Keratinocyte (primary cell): ENCODE data around the gene GOLGA7B. TPM values are rescaled to one million over a fixed set of nuclear protein-coding genes. Genes with fewer than 3 reads are reported as not detected.

Source experiments
- DNase-seq: peaks from one replicate; pipeline ENCODE4 v3.0.0-alpha.2; 2011; ENCODE audit warnings: low read depth, missing footprints, low spot score
- FAIRE-seq: peaks from 2 replicates; lab custom pipeline; 2011; peaks lifted over from hg19 to GRCh38; lab: Jason Lieb, UNC
- H2AFZ ChIP-seq: 2 replicates; pipeline ENCODE4 v1.6.0; 2012; ENCODE audit warnings: low read length, control low read depth, inconsistent platforms; ENCODE audit not compliant: control insufficient read depth
- H3K27ac ChIP-seq: 2 replicates; pipeline ENCODE4 v1.5.1; 2011; ENCODE audit warnings: low read length; ENCODE audit not compliant: control insufficient read depth, insufficient read depth
- H3K27me3 ChIP-seq: 3 replicates; pipeline ENCODE4 v1.6.0; 2011; ENCODE audit warnings: low read length; ENCODE audit not compliant: control insufficient read depth, insufficient read depth; ENCODE audit errors: extremely low read depth
- H3K36me3 ChIP-seq, 2 experiments: 2 replicates in 1 of 2; 3 replicates in 1 of 2; pipeline ENCODE4 v1.5.1; 2011; ENCODE audit warnings: low read length in 2 of 2, mild to moderate bottlenecking in 1 of 2; ENCODE audit not compliant: control insufficient read depth in 2 of 2, insufficient read depth in 2 of 2; ENCODE audit errors: extremely low read depth in 1 of 2
- H3K4me1 ChIP-seq: 3 replicates; pipeline ENCODE4 v1.5.1; 2011; ENCODE audit warnings: low read length; ENCODE audit not compliant: control insufficient read depth, insufficient read depth; ENCODE audit errors: extremely low read depth
- H3K4me2 ChIP-seq: 3 replicates; pipeline ENCODE4 v1.6.0; 2011; ENCODE audit warnings: low read depth, low read length; ENCODE audit not compliant: control insufficient read depth, insufficient read depth; ENCODE audit errors: extremely low read depth
- H3K4me3 ChIP-seq, 3 experiments: fragments of 200-600 bp in 1 of 3; sonication (generic) in 1 of 3; 2 replicates in 2 of 3; 3 replicates in 1 of 3; pipeline ENCODE4 v1.5.1; 2011 to 2016; ENCODE audit warnings: low read length in 3 of 3, mild to moderate bottlenecking in 3 of 3, control low read depth in 2 of 3, inconsistent platforms in 1 of 3, low read depth in 1 of 3, mixed read lengths in 1 of 3, mixed run types in 1 of 3, moderate library complexity in 1 of 3; ENCODE audit not compliant: control insufficient read depth in 2 of 3, insufficient read depth in 2 of 3; ENCODE audit errors: extremely low read depth in 1 of 3
- H3K79me2 ChIP-seq: 2 replicates; pipeline ENCODE4 v1.6.0; 2012; ENCODE audit warnings: low read length; ENCODE audit not compliant: control insufficient read depth, insufficient read depth
- H3K9ac ChIP-seq: 3 replicates; pipeline ENCODE4 v1.6.0; 2011; ENCODE audit warnings: low read length; ENCODE audit not compliant: control insufficient read depth, insufficient read depth; ENCODE audit errors: extremely low read depth
- H3K9me1 ChIP-seq: 3 replicates; pipeline ENCODE4 v1.6.0; 2011; ENCODE audit warnings: low read length; ENCODE audit not compliant: control insufficient read depth, insufficient read depth; ENCODE audit errors: extremely low read depth
- H3K9me3 ChIP-seq: 2 replicates; pipeline ENCODE4 v1.5.1; 2012; ENCODE audit warnings: low read depth, low read length; ENCODE audit not compliant: control insufficient read depth
- H4K20me1 ChIP-seq: 3 replicates; pipeline ENCODE4 v1.6.0; 2011; ENCODE audit warnings: low read length; ENCODE audit not compliant: control insufficient read depth, insufficient read depth; ENCODE audit errors: extremely low read depth
- EZH2 ChIP-seq: IDR thresholded peaks from one replicate; pipeline ENCODE4 v1.6.1; 2012; ENCODE audit warnings: inconsistent platforms, mild to moderate bottlenecking, low read length, moderate library complexity
- dilution Hi-C: fragments of 300-500 bp; cut with MboI; formaldehyde crosslinking; loops from one replicate; pipeline ENCODE4 v1.7.0; 2020; ENCODE audit warnings: low sequenced_read_pairs; ENCODE audit not compliant: extremely low pct_ligation_motif_present
- polyA plus RNA-seq, 5 experiments: library from polyadenylated mRNA; depleted of rRNA in 3 of 5; stranded (reverse) in 3 of 5; stranded (forward) in 1 of 5; unstranded in 1 of 5; fragments of >200 nt; gene quantifications; 1 replicate in 1 of 5; 2 replicates in 3 of 5; 3 replicates in 1 of 5; pipeline versions ENCODE4 v1.2.1 to v1.2.3, GENCODE V29; 2011 to 2012; ENCODE audit warnings: missing spikeins in 2 of 5, low read depth in 1 of 5, low replicate concordance in 1 of 5
- TF ChIP-seq, protein P1 (sequence below), 3 experiments: IDR thresholded peaks in 1 of 3; conservative IDR thresholded peaks in 1 of 3; optimal IDR thresholded peaks in 1 of 3; 2 replicates in 2 of 3; 3 replicates in 1 of 3; pipeline versions ENCODE3 to v1.5.1; 2011; ENCODE audit warnings: low read length in 3 of 3, mild to moderate bottlenecking in 3 of 3, moderate library complexity in 2 of 3, control low read depth in 1 of 3, inconsistent platforms in 1 of 3; ENCODE audit not compliant: insufficient read depth in 2 of 3; ENCODE audit errors: extremely low read depth in 1 of 3

The GOLGA7B gene
- polyA plus RNA-seq, 1 donor (not counting 4 experiments of a cell fraction or from before 2014, with no cell fraction given): 4.9 TPM

GRCh38 chr10:97892939-97893338 is 43.3 kb downstream of the GOLGA7B start:
- Histone ChIP-seq H3K9me1 (no peaks in the 10 kb centered on the region), H3K4me2 (no peak overlapping the region), H3K9ac (no peak overlapping the region), H3K9me3 (no peaks in the 10 kb centered on the region), H3K27ac (no peak overlapping the region), H3K36me3 (no peaks in the 10 kb centered on the region), H3K27me3 (peaks cover 4% of the 10 kb centered on the region), H2AFZ (no peak overlapping the region), H4K20me1 (no peaks in the 10 kb centered on the region), H3K4me1 (peaks cover 20% of the 10 kb centered on the region), H3K4me3 (no peak overlapping the region), H3K79me2 (no peaks in the 10 kb centered on the region)
- no peak for TF ChIP-seq EZH2
- TF ChIP-seq, protein P1, sequence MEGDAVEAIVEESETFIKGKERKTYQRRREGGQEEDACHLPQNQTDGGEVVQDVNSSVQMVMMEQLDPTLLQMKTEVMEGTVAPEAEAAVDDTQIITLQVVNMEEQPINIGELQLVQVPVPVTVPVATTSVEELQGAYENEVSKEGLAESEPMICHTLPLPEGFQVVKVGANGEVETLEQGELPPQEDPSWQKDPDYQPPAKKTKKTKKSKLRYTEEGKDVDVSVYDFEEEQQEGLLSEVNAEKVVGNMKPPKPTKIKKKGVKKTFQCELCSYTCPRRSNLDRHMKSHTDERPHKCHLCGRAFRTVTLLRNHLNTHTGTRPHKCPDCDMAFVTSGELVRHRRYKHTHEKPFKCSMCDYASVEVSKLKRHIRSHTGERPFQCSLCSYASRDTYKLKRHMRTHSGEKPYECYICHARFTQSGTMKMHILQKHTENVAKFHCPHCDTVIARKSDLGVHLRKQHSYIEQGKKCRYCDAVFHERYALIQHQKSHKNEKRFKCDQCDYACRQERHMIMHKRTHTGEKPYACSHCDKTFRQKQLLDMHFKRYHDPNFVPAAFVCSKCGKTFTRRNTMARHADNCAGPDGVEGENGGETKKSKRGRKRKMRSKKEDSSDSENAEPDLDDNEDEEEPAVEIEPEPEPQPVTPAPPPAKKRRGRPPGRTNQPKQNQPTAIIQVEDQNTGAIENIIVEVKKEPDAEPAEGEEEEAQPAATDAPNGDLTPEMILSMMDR (optimal IDR thresholded peaks at IDR 0.05 in 1 of 3, IDR thresholded peaks at IDR 0.05 in 1 of 3, conservative IDR thresholded peaks at IDR 0.05 in 1 of 3; ENCODE audit: extremely low read depth in 1 of 3, insufficient read depth in 2 of 3, low read length in 3 of 3): no peak
- FAIRE-seq (no peak), DNase-seq (no peak)
- dilution Hi-C loops: no loop called here

- Histone ChIP-seq H3K36me3 (no peaks in the 10 kb centered on the region), H2AFZ (no peak overlapping the region), H3K9me3 (no peaks in the 10 kb centered on the region), H3K4me1 (peaks cover 11% of the 10 kb centered on the region), H3K9ac (no peak overlapping the region), H4K20me1 (no peaks in the 10 kb centered on the region), H3K79me2 (no peaks in the 10 kb centered on the region), H3K4me3 (no peak overlapping the region), H3K27ac (no peak overlapping the region), H3K9me1 (no peaks in the 10 kb centered on the region), H3K27me3 (peaks cover 4% of the 10 kb centered on the region), H3K4me2 (no peak overlapping the region)
- FAIRE-seq (no peak), DNase-seq (no peak)
- TF ChIP-seq, protein P1 (optimal IDR thresholded peaks at IDR 0.05 in 1 of 3, IDR thresholded peaks at IDR 0.05 in 1 of 3, conservative IDR thresholded peaks at IDR 0.05 in 1 of 3; ENCODE audit: extremely low read depth in 1 of 3, insufficient read depth in 2 of 3, low read length in 3 of 3): no peak
- TF ChIP-seq EZH2: no peak
- dilution Hi-C loops: no loop called here
Observed at GRCh38 chr10:97894092-97894491, 44.4 kb downstream of the GOLGA7B start.
